Fibroblast of villous mesenchyme (primary cell): ENCODE results near the gene RIPOR3. TPM values are rescaled to one million over a fixed set of nuclear protein-coding genes. Genes with fewer than 3 reads are reported as not detected.

Experiments
- DNase-seq: peaks from one replicate; pipeline ENCODE4 v3.0.0-alpha.2; 2010; ENCODE audit warnings: low read depth
- H3K4me3 ChIP-seq: 2 replicates; pipeline ENCODE4 v1.5.1; 2011; ENCODE audit warnings: low read depth, mild to moderate bottlenecking, low read length
- total RNA-seq: library from RNA; depleted of rRNA; stranded (reverse); fragments of >200 nt; gene quantifications from 2 replicates; pipeline ENCODE4 v1.2.3, GENCODE V29; 2012
- TF ChIP-seq, protein P1 (sequence below): IDR thresholded peaks from 2 replicates; pipeline ENCODE4 v1.5.1; 2012; ENCODE audit warnings: low read depth, mild to moderate bottlenecking, low read length; ENCODE audit not compliant: insufficient read depth

Gene RIPOR3
- total RNA-seq, 1 donor, result 28.1 TPM

DNA sequence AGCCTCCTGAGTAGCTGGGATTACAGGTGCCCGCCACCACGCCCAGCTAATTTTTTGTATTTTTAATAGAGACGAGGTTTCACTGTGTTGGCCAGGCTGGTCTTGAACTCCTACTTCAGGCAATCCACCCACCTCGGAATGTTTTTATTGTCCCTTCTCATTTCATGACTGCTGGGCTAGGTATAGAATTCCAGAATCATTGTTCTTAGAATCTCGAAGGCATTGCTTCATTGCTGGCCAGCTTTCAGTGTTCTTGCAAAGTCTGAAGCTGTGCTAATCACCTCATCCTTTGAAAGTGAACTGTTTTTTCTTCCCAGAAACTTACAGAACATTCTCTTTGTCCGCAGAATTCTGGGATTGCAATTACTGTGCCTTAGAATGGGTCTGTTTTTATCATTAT lies 132.2 kb downstream of the RIPOR3 start:
- TF ChIP-seq, protein P1, sequence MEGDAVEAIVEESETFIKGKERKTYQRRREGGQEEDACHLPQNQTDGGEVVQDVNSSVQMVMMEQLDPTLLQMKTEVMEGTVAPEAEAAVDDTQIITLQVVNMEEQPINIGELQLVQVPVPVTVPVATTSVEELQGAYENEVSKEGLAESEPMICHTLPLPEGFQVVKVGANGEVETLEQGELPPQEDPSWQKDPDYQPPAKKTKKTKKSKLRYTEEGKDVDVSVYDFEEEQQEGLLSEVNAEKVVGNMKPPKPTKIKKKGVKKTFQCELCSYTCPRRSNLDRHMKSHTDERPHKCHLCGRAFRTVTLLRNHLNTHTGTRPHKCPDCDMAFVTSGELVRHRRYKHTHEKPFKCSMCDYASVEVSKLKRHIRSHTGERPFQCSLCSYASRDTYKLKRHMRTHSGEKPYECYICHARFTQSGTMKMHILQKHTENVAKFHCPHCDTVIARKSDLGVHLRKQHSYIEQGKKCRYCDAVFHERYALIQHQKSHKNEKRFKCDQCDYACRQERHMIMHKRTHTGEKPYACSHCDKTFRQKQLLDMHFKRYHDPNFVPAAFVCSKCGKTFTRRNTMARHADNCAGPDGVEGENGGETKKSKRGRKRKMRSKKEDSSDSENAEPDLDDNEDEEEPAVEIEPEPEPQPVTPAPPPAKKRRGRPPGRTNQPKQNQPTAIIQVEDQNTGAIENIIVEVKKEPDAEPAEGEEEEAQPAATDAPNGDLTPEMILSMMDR, result no peak
- DNase-seq, result no peak
- H3K4me3 ChIP-seq, result no peak overlapping the region

DNA sequence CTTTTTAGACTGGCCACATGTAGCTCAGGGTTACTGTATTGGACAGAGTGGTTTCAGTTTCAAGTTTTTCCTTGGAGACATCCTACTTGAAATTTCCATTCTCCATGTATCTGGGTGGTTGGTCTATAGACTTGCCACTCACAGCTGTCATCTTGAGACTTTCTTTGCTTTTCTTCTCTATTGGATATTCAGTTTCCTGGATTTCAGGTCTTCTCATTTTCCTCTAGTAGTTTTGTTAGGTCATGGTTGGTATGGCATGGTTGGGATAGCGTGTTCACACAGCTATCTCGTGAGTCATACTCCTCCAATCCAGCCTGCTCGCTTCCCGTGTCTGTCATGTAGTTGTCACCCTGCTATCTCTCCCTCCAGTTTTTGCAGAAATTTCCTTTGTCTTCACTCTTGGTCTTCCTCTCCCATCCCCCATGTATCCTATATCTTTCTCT lies 132.8 kb downstream of the RIPOR3 start:
- no peak overlapping the region for H3K4me3 ChIP-seq
- TF ChIP-seq, protein P1, result no peak
- DNase-seq, result peak; percentile 76

DNA sequence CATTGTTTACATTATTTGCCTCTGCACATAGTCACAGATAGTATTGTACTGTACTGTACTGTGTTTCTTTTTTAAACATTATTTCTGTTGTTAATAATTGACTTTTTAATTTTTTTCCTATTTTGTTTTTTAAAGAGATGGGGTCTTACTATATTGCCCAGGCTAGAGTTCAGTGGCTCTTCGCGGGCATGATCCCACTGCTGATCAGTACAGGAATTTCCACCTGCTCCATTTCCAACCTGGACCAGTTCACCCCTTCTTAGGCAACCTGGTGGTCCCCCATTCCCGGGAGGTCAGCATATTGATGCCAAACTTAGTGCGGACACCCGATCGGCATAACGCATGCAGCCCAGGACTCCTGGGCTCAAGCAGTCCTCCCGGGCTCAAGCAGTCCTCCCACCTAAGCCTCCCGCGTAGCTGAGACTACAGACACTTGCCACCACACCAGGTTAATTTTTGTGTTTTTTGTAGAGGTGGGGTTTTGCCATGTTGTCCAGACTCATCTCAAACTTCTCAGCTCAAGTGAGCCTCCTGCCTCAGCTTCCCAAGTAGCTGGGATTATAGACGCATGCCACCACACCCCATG lies 133.7 kb downstream of the RIPOR3 start:
- H3K4me3 ChIP-seq, result no peak overlapping the region
- no peak for DNase-seq
- TF ChIP-seq, protein P1, result no peak

DNA sequence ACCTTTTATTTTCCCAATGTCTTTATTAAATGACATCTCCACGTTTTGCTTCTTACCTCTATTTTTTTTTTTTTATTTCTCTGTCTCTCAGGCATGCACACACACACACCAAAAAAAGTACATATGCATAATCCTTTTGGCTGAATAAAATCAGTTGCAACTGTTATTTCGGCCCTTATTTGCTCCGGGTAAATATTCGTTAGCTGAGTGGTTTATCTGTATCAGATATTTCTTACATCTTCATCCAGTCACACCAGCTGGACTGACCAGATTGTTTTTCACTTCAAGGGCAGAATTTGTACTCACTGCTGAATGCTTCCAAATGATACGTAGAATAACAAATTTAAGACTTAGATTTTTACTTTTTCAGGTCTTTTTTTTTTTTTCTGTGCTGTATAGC lies 135.7 kb downstream of the RIPOR3 start:
- no peak for DNase-seq
- H3K4me3 ChIP-seq, result no peak overlapping the region
- TF ChIP-seq, protein P1, result no peak

DNA sequence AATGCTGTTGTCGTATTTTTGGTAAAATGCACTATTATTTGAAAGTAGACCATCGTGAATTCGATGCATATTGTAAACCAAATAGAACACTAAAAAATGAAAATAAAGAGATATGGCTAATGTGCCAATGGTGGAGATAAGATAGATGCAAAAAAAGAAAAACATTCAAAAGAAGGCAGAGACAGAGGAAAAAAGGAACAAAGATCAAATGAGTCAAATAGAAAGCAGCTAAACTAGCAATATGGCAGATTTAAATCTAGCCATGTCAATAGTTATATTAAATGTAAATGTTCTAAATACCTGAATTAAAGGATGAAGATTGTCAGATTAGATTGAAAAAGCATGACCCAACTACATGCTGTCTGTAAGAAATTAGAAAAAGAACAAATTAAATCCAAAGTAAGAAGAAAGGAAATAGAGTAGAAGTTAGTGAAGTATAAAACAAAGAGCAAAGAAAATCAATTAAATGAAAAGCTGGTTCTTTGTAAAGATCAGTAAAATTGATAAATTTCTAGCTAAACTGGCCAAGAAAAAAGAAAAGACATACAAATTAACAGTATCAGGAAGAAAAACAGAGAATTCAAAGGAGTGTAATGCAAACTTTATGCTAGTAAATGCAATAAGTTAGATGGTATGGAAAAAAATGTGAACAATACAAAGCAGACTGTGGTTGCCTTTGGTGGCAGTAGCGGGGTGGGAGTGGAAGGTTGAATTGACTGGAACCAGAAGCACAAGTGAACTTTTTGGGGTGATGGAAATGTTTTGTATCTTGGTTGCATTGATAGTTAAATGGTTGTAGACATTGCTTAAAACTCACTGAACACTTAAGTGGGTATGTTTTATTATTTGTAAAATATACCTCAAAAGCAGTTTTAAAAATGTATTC lies 136.4 kb downstream of the RIPOR3 start:
- H3K4me3 ChIP-seq, result no peak overlapping the region
- DNase-seq, result no peak
- TF ChIP-seq, protein P1, result no peak

DNA sequence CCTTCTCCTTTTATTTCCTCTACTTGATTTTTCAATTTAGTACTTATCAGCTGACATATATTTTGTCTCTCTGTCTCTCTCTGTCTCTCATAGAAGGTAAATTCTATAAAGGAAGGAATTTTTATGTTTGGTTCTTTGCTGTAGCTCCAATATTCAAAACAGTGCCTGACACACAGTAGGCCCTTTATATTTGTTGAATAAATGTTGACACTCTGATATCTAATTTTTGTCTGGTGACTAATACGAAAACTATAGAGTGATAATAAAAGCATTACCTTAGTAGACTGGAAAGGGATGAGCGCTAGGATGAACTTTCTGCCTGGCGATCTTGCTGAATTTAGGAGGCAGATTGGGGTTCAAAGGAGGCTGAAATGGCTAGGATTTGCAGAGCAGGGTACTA lies 138.4 kb downstream of the RIPOR3 start:
- DNase-seq, result no peak
- H3K4me3 ChIP-seq, result no peak overlapping the region
- TF ChIP-seq, protein P1, result no peak

DNA sequence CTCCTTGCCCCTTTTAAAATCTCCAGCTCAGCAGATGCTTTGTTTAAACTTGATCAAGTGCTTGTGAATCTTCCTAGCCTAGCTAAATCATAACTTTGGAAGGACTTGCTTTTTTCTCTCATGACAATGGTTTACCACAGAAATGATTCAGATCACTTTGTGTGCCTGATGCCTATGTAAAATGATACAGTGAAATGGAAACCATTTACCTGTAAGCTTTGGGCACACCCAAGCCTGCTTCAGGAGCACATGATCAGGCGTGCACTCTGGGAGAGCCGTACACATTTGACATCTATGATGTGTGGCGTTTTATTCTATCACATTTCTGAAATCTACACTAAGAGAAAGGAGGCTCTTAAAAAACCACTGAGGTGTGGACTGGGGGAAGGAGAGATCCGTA lies 140.1 kb downstream of the RIPOR3 start:
- H3K4me3 ChIP-seq, result no peak overlapping the region
- no peak for DNase-seq
- TF ChIP-seq, protein P1, result no peak
